HCEC 1CT (cell line): ENCODE results near the gene JPH3.

Source experiments
- DNase-seq: peaks from one replicate; pipeline ENCODE4 v3.0.0-alpha.2; 2017

The JPH3 gene

GRCh38 chr16:87627542-87628245, 25.4 kb downstream of the JPH3 start:
- DNase-seq: no peak

DNA sequence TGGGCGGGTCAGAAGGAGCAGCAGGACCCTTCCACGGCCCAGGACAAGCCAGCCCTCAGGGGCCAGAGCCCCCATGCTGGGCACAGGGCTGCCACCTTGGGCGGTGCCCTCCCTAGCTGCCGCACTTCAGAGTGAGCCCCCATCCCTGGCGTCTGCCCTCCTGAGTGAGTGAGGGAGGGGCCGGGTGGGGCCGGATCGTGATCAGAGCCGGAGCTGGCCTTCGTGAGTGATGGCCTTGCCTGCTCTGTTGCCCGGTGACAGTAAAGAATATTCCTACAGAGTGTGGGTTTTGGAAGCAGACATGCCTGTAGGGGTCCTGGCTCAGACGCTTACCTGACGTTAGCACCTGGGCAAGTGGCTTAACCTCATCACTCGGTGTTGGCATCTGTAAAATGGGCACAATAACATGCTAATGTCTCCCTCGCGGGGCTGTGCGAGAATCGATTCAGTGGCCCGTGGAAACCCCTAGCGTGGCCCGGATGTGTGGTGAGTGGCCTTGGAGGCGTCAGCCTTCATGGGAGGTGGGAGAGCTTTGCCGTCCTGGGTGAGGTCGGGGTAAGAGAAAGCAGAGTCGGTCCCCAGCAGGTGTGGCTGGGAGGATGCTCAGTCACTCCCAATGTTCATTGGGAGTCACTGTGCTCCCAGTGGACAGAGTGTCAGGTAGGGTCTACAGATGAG, 26.1 kb downstream of the JPH3 start:
- no peak for DNase-seq

GRCh38 chr16:87628940-87629339, 26.6 kb downstream of the JPH3 start:
- DNase-seq: peak; percentile 30

DNA sequence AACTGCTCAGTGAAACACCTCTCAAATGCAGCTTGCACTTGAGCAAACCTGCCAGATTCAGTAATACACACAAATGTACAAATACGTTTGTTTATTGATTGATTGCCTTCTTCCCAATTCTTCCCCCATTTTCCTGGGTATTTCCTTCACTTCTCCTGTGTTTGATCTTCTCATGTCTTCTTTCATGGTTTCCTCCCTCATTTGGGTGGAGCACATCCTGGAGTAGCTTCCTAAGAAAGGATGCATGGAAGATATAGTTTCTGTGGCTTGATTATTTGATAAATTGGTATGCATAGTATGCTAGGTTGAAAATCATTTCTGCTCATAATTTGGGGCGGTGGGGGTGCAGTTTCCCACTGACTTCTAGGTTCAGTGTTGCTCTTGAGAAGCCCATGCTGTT, 28.8 kb downstream of the JPH3 start:
- no peak for DNase-seq

DNA sequence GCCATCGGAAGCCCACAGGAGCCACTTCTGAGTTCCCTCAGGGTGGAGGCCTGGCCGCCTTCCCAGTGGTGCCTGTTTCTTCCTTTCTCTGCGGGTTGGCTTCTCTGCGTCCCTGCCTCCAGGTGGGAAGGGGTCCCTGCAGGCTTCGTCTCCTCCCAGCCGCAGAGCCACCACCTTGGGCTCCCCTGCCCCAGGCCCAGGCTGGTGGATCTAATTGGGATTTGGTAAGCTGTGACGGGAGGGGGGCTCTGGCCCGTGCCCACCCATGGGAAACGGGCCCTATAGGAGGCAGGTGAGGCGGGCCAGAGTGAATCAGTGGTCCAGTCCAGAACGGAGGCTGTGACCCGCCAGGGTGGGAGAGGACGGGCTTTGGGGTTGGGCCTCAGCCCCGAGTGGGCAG, 32.1 kb downstream of the JPH3 start:
- DNase-seq: no peak

DNA sequence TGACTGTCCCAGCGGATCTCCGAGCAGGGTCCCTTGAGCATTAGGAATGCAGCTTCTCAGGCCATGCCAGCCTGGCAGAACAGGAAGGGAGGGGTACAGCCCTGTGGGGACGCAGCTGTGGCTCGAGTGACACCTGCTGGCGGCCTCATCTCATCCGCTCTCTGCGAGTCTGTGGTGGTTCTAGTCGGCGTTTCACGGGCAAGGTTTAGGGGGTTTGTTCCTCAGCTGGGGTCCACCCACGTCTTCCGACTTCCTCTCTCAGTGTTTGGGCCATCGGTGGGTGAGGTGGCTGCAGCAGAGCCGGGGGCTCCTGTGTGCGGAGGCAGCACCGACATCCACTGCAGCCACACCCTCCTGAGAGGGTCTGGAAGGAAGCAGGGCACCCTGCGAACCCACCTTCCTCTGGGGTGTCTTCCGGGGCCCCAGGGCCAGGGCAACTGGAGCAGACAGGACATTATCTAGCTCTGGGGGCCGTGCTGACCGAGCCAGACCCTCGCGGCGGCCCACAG, 33.3 kb downstream of the JPH3 start:
- DNase-seq: peak; percentile 17

GRCh38 chr16:87636050-87636684, 33.9 kb downstream of the JPH3 start:
- peak; percentile 72 for DNase-seq

GRCh38 chr16:87636741-87637140, 34.4 kb downstream of the JPH3 start:
- DNase-seq: no peak

- no peak for DNase-seq
Observed at GRCh38 chr16:87637357-87637756, 35.0 kb downstream of the JPH3 start.

DNA sequence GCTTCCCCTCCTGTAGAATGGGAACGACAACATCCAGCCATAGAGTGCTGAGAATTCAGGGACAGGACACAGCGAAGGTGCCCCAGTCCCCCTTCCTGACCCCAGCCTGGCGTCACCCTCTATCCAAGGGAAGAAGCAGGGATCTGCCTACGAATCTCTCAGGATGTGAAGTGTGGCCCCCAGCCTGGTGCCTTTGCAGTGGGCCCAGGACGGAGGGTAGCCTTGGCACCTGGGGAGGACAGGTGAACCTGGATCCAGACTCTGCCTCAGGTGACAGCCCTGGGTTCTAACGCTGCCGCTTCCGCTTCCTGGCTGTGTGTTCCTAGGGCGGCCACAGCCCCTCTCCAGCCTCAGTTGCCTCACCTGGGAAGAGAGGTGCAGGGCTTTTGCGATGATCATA, 36.4 kb downstream of the JPH3 start:
- no peak for DNase-seq

GRCh38 chr16:87641721-87642120, 39.4 kb downstream of the JPH3 start:
- no peak for DNase-seq

- DNase-seq: no peak
Observed at GRCh38 chr16:87642491-87642890, 40.2 kb downstream of the JPH3 start.

GRCh38 chr16:87644186-87644585, 41.9 kb downstream of the JPH3 start:
- DNase-seq: no peak

- DNase-seq: no peak
Observed at GRCh38 chr16:87644596-87644995, 42.3 kb downstream of the JPH3 start.

GRCh38 chr16:87645802-87646201, 43.5 kb downstream of the JPH3 start:
- no peak for DNase-seq

GRCh38 chr16:87647431-87648185, 45.3 kb downstream of the JPH3 start:
- DNase-seq: no peak

DNA sequence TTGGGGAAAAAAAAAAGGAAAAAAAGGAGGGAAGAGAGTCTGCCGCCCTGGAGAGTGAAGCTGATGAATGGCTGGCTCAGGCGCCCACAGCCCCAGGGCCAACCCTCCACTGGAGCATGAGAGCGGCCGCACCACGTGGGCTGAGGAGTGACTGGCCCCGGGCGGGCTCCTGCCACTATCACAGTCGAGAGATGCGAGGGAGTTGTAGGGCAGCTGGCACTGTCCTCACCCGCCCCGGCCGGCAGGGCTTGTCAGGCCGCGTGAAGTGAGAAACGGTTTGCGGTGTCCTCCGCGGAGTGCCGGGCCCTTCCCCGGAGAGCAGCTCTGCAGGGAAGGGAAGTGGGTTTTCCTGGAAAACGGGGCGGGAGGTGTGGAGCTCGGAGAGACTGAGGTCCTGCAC, 45.9 kb downstream of the JPH3 start:
- DNase-seq: no peak

DNA sequence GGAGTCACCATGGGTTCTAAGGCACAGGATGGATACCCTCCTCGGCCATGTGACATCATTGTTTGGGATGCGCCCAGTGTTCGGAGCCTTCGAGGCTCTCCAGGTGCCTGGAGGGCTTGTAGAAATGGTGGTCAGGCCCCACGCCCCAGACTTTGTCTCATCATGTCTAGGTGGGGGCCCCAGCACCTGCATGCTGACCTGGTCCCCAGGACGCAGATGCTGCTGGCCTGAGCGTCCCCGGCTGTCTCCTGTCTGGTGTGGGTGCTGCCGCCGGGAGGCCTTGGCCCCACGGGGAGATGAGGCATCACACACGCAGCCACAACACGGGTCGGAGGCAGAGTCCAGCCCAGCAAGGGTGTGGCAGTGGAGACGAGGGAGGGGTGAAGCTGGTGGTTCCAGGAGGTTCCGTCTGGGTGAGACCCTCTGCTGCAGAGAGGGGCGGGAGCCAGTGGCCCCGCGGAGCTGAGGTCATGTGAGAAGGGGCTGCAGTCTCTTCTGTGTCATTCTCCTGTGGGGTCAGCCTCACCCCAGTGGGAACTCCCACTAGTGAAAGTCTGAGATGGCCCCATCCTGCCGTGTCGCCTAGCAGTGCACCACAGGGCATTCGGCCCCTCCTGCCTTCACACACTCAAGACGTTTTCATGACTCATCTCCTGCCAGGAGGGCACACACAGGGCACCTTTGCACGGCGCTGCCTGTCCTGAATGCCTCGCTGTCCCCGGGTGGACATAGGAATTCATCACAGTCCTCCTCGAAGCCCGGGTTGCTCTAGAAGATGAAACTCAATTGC, 46.6 kb downstream of the JPH3 start:
- no peak for DNase-seq

- no peak for DNase-seq
Observed at GRCh38 chr16:87652386-87652785, 50.1 kb downstream of the JPH3 start.

GRCh38 chr16:87652799-87653198, 50.5 kb downstream of the JPH3 start:
- DNase-seq: no peak

GRCh38 chr16:87653234-87653633, 50.9 kb downstream of the JPH3 start:
- DNase-seq: no peak

GRCh38 chr16:87654826-87655225, 52.5 kb downstream of the JPH3 start:
- DNase-seq: no peak

DNA sequence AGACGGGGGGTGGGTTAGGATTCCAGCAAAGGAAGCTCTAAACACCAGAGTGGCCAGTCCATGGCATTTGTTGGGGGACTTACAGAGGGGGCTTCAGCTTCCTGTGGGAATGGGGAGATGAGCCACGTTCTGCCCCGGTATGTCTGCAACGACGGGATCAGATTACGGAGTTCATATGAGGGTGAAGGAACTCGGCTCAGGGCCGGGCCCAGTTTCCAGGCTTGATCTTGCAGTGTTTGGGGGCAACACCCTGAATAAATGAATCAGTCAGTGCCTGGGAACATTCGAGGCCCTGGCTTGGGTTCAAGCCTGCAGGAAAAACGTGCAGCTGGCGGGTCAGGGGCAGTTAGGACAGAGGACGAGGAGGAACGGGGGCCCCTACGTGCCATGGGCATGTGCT, 54.0 kb downstream of the JPH3 start:
- DNase-seq: no peak
